ENCODE results near the gene SLC23A3. TPM values are rescaled to one million over a fixed set of nuclear protein-coding genes. Genes with fewer than 3 reads are reported as not detected.
A peak's percentile ranks its signal among the peaks of the same experiment; 100 is the strongest.
"Not testable (repeated sequence)": the region's sequence is repeated elsewhere in the genome, so short reads cannot be mapped to it uniquely, and the experiment has no call there.

Gene SLC23A3
- total RNA-seq, 1 experiment from 2014 or later, result 1.7 TPM

GRCh38 chr2:219205165-219205538, 35.3 kb upstream of the SLC23A3 start:
- Histone ChIP-seq H3K9me2 (replicated peaks; ENCODE audit: low read length) (no peaks in the 10 kb centered on the region), H2AFZ (ENCODE audit: low read length) (no peak overlapping the region), H3K4me3 (ENCODE audit: low read length) (no peak overlapping the region), H3K9ac (ENCODE audit: low read length) (no peak overlapping the region), H3F3A (ENCODE audit: low read length, unreplicated experiment) (no peaks in the 10 kb centered on the region), H3K9me3 (ENCODE audit: low read length) (no peaks in the 10 kb centered on the region), H4K20me1 (ENCODE audit: low read length) (no peaks in the 10 kb centered on the region), H3K27me3 (ENCODE audit: low read length) (no peaks in the 10 kb centered on the region), H3K4me1 (ENCODE audit: insufficient read depth, low read length) (peaks cover 20% of the 10 kb centered on the region), H3K27ac (ENCODE audit: low read length) (no peak overlapping the region), H3K36me3 (ENCODE audit: low read depth, low read length) (no peaks in the 10 kb centered on the region), H3K4me2 (ENCODE audit: low read length) (no peak overlapping the region), H3K79me2 (ENCODE audit: low read length) (peaks cover 5% of the 10 kb centered on the region; the same call in 1 of the 2 replicates)
- intact Hi-C loops (cut with micrococcal nuclease), result no loop called here
- BruUV-seq (replicated peaks), result no TSS peak
- no peak for ATAC-seq
- CTCF ChIA-PET, result no interaction called here
- DNase-seq, result no peak
- POLR2A ChIA-PET (ENCODE audit: unreplicated experiment), result no interaction called here
- TF ChIP-seq EZH2 (IDR thresholded peaks at IDR 0.05; ENCODE audit: low read length, unreplicated experiment) (no peak), CTCF (conservative IDR thresholded peaks at IDR 0.05; ENCODE audit: low read depth, low read length) (no peak), EZH2phosphoT487 (IDR thresholded peaks at IDR 0.05; ENCODE audit: borderline replicate concordance, low read length) (no peak)

- CTCF ChIA-PET, result no interaction called here
- no peak for DNase-seq
- no peak for TF ChIP-seq CTCF (conservative IDR thresholded peaks at IDR 0.05; ENCODE audit: low read depth, low read length)
- no peak for TF ChIP-seq EZH2phosphoT487 (IDR thresholded peaks at IDR 0.05; ENCODE audit: borderline replicate concordance, low read length)
- no peak for TF ChIP-seq EZH2 (IDR thresholded peaks at IDR 0.05; ENCODE audit: low read length, unreplicated experiment)
Observed at GRCh38 chr2:219204425-219205164, 34.8 kb upstream of the SLC23A3 start.

GRCh38 chr2:219201331-219201730, 31.5 kb upstream of the SLC23A3 start:
- BruUV-seq (replicated peaks); H3K4me2 ChIP-seq (ENCODE audit: low read length); H3K27ac ChIP-seq (ENCODE audit: low read length); H3K27me3 ChIP-seq (ENCODE audit: low read length); intact Hi-C loops (cut with micrococcal nuclease); ATAC-seq; POLR2A ChIA-PET (ENCODE audit: unreplicated experiment); H3K9me3 ChIP-seq (ENCODE audit: low read length); H3K9ac ChIP-seq (ENCODE audit: low read length); H4K20me1 ChIP-seq (ENCODE audit: low read length); DNase-seq; H3F3A ChIP-seq (ENCODE audit: low read length, unreplicated experiment); H3K4me3 ChIP-seq (ENCODE audit: low read length); H3K4me1 ChIP-seq (ENCODE audit: insufficient read depth, low read length); H3K79me2 ChIP-seq (ENCODE audit: low read length); H2AFZ ChIP-seq (ENCODE audit: low read length); CTCF ChIA-PET; H3K36me3 ChIP-seq (ENCODE audit: low read depth, low read length); H3K9me2 ChIP-seq (replicated peaks; ENCODE audit: low read length): not testable (repeated sequence)

More at GRCh38 chr2:219204425-219205164, 34.8 kb upstream of the SLC23A3 start:
- no peak overlapping the region for H3K9ac ChIP-seq (ENCODE audit: low read length)
- H3K9me3 ChIP-seq (ENCODE audit: low read length), result no peaks in the 10 kb centered on the region
- no peaks in the 10 kb centered on the region for H3K9me2 ChIP-seq (replicated peaks; ENCODE audit: low read length)
- no TSS peak for BruUV-seq (replicated peaks)
- peaks cover 5% of the 10 kb centered on the region; the same call in 1 of the 2 replicates for H3K79me2 ChIP-seq (ENCODE audit: low read length)
- H3F3A ChIP-seq (ENCODE audit: low read length, unreplicated experiment), result no peaks in the 10 kb centered on the region
- ATAC-seq, result no peak
- intact Hi-C loops (cut with micrococcal nuclease), result no loop called here
- H3K4me2 ChIP-seq (ENCODE audit: low read length), result no peak overlapping the region
- no peaks in the 10 kb centered on the region for H4K20me1 ChIP-seq (ENCODE audit: low read length)
- no peak overlapping the region for H3K4me3 ChIP-seq (ENCODE audit: low read length)
- no peaks in the 10 kb centered on the region for H3K36me3 ChIP-seq (ENCODE audit: low read depth, low read length)
- peaks cover 20% of the 10 kb centered on the region for H3K4me1 ChIP-seq (ENCODE audit: insufficient read depth, low read length)
- H3K27me3 ChIP-seq (ENCODE audit: low read length), result no peaks in the 10 kb centered on the region
- no peak overlapping the region for H3K27ac ChIP-seq (ENCODE audit: low read length)
- H2AFZ ChIP-seq (ENCODE audit: low read length), result no peak overlapping the region
- POLR2A ChIA-PET (ENCODE audit: unreplicated experiment), result no interaction called here

GRCh38 chr2:219200502-219201326, 30.9 kb upstream of the SLC23A3 start:
- CTCF ChIA-PET; H3K27ac ChIP-seq (ENCODE audit: low read length); H3K4me2 ChIP-seq (ENCODE audit: low read length); H3F3A ChIP-seq (ENCODE audit: low read length, unreplicated experiment); intact Hi-C loops (cut with micrococcal nuclease); DNase-seq; H3K4me1 ChIP-seq (ENCODE audit: insufficient read depth, low read length); H3K9me3 ChIP-seq (ENCODE audit: low read length); H4K20me1 ChIP-seq (ENCODE audit: low read length); H3K4me3 ChIP-seq (ENCODE audit: low read length); H3K9me2 ChIP-seq (replicated peaks; ENCODE audit: low read length); H3K9ac ChIP-seq (ENCODE audit: low read length); ATAC-seq; H3K36me3 ChIP-seq (ENCODE audit: low read depth, low read length); H2AFZ ChIP-seq (ENCODE audit: low read length); H3K79me2 ChIP-seq (ENCODE audit: low read length); H3K27me3 ChIP-seq (ENCODE audit: low read length): not testable (repeated sequence)
- TSS peak; percentile 94 for BruUV-seq (replicated peaks)
- POLR2A ChIA-PET (ENCODE audit: unreplicated experiment), result interaction anchor here (0.6 kb wide), 1 partner anchor 44 kb away, joined by 5 read pairs; no protein-coding TSS in a partner anchor
